Endothelial cell of umbilical vein (primary cell): ENCODE results near the gene SPATA6L. TPM values are rescaled to one million over a fixed set of nuclear protein-coding genes. Genes with fewer than 3 reads are reported as not detected.

ENCODE experiments used
- BruUV-seq: library from RNA; stranded (reverse); fragments of 400-500 nt; replicated peaks from 2 replicates; lab custom pipeline; 2021; lab: Mats Ljungman, UMichigan
- CTCF ChIA-PET: fragments of 300-600, 350-600 bp; sonication (Branson Sonifier 250); formaldehyde crosslinking; loops from one replicate; lab custom pipeline; 2021; ENCODE audit warnings: antibody characterized with exemption, inconsistent platforms; lab: Charles Lee
- POLR2A ChIA-PET: fragments of 300-600, 350-600 bp; sonication (Branson Sonifier 250); formaldehyde crosslinking; loops from one replicate; lab custom pipeline; 2021; ENCODE audit warnings: antibody characterized with exemption, inconsistent platforms; lab: Charles Lee
- DNase-seq: peaks from one replicate; pipeline ENCODE4 v3.0.0-alpha.2; 2011; ENCODE audit warnings: low read depth, low spot score
- FAIRE-seq: peaks from 2 replicates; lab custom pipeline; 2011; peaks lifted over from hg19 to GRCh38; lab: Jason Lieb, UNC
- H2AFZ ChIP-seq: 2 replicates; pipeline ENCODE4 v1.6.0; 2012; ENCODE audit warnings: low read depth, low read length, control low read depth, inconsistent platforms
- H3K27ac ChIP-seq: 2 replicates; pipeline ENCODE4 v1.5.1; 2011; ENCODE audit warnings: low read depth, mild to moderate bottlenecking, control low read depth, low read length, moderate library complexity; ENCODE audit not compliant: insufficient read depth
- H3K27me3 ChIP-seq, 2 experiments: 2 replicates each; pipeline versions ENCODE4 v1.6.0 to v1.6.1; 2011; ENCODE audit warnings: low read length in 2 of 2, mixed read lengths in 1 of 2; ENCODE audit not compliant: control insufficient read depth in 2 of 2, insufficient read depth in 2 of 2
- H3K36me3 ChIP-seq, 2 experiments: 2 replicates in 1 of 2; 3 replicates in 1 of 2; pipeline ENCODE4 v1.5.1; 2011; ENCODE audit warnings: low read length in 2 of 2, mild to moderate bottlenecking in 1 of 2, moderate library complexity in 1 of 2; ENCODE audit not compliant: control insufficient read depth in 2 of 2, insufficient read depth in 2 of 2; ENCODE audit errors: extremely low read depth in 1 of 2
- H3K4me1 ChIP-seq: 3 replicates; pipeline ENCODE4 v1.5.1; 2011; ENCODE audit warnings: mild to moderate bottlenecking, low read length; ENCODE audit not compliant: control insufficient read depth, insufficient read depth; ENCODE audit errors: extremely low read depth
- H3K4me2 ChIP-seq: 2 replicates; pipeline ENCODE4 v1.6.1; 2011; ENCODE audit warnings: low read length, control low read depth, mixed read lengths; ENCODE audit not compliant: insufficient read depth
- H3K4me3 ChIP-seq, 3 experiments: fragments of 200-600 bp in 1 of 3; sonication (generic), shearing (Covaris generic) in 1 of 3; replicated peaks in 1 of 3; 2 replicates each; pipeline ENCODE4 v1.5.1; 2011 to 2016; ENCODE audit warnings: control low read depth in 3 of 3, low read length in 3 of 3, mild to moderate bottlenecking in 2 of 3, inconsistent platforms in 1 of 3, low read depth in 1 of 3, moderate library complexity in 1 of 3; ENCODE audit not compliant: insufficient read depth in 1 of 3
- H3K79me2 ChIP-seq: 2 replicates; pipeline ENCODE4 v1.6.0; 2012; ENCODE audit warnings: low read length, inconsistent platforms; ENCODE audit not compliant: control insufficient read depth, insufficient read depth
- H3K9ac ChIP-seq: replicated peaks from 2 replicates; pipeline ENCODE3; 2011; ENCODE audit warnings: low read length, control low read depth; ENCODE audit not compliant: insufficient read depth; ENCODE audit errors: extremely low read depth
- H3K9me1 ChIP-seq: replicated peaks from 3 replicates; pipeline ENCODE4 v1.6.0; 2011; ENCODE audit warnings: mild to moderate bottlenecking, low read length; ENCODE audit not compliant: control insufficient read depth, insufficient read depth; ENCODE audit errors: extremely low read depth
- H3K9me3 ChIP-seq: replicated peaks from 2 replicates; pipeline ENCODE4 v1.5.1; 2012; ENCODE audit warnings: low read length, inconsistent platforms; ENCODE audit not compliant: control insufficient read depth, insufficient read depth
- H4K20me1 ChIP-seq: replicated peaks from 2 replicates; pipeline ENCODE3; 2011; ENCODE audit warnings: mild to moderate bottlenecking, low read length; ENCODE audit not compliant: control insufficient read depth, insufficient read depth; ENCODE audit errors: extremely low read depth
- EZH2 ChIP-seq: IDR thresholded peaks from 2 replicates; pipeline ENCODE4 v1.6.1; 2012; ENCODE audit warnings: borderline replicate concordance, low read depth, mild to moderate bottlenecking, moderate library complexity, low read length, inconsistent platforms; ENCODE audit not compliant: severe bottlenecking
- FOS ChIP-seq: IDR thresholded peaks from 2 replicates; pipeline ENCODE4 v1.6.1; 2011; ENCODE audit warnings: mild to moderate bottlenecking, low read length, moderate library complexity, borderline replicate concordance; ENCODE audit not compliant: insufficient read depth
- GATA2 ChIP-seq: IDR thresholded peaks from 2 replicates; pipeline ENCODE4 v1.7.0; 2011; ENCODE audit warnings: low read depth, mild to moderate bottlenecking, moderate library complexity, mixed read lengths, low read length; ENCODE audit not compliant: insufficient read length, insufficient read depth
- JUN ChIP-seq: IDR thresholded peaks from 2 replicates; pipeline ENCODE4 v1.6.1; 2011; ENCODE audit warnings: borderline replicate concordance, low read depth; ENCODE audit not compliant: insufficient read length, insufficient read depth
- MYC ChIP-seq: IDR thresholded peaks from one replicate; pipeline ENCODE4 v1.6.1; 2011; ENCODE audit warnings: mild to moderate bottlenecking, low read depth, low read length
- POLR2A ChIP-seq: IDR thresholded peaks from 2 replicates; pipeline ENCODE4 v1.6.1; 2012; ENCODE audit warnings: low read depth, mild to moderate bottlenecking, control low read depth, low read length
- POLR2AphosphoS5 ChIP-seq: IDR thresholded peaks from 2 replicates; pipeline ENCODE4 v1.6.1; 2012; ENCODE audit warnings: low read depth, mild to moderate bottlenecking, control low read depth, low read length, moderate library complexity; ENCODE audit not compliant: insufficient read depth
- dilution Hi-C: fragments of 300-500 bp; cut with MboI; formaldehyde crosslinking; loops from one replicate; pipeline ENCODE4 v1.15.0; 2019; ENCODE audit warnings: low sequenced_read_pairs; ENCODE audit not compliant: extremely low pct_ligation_motif_present
- intact Hi-C: fragments of 100-400 bp; cut with micrococcal nuclease; formaldehyde crosslinking; loops from one replicate; pipeline ENCODE4 v1.10.0; 2022
- polyA plus RNA-seq, 4 experiments: library from polyadenylated mRNA; depleted of rRNA in 3 of 4; stranded (reverse) in 3 of 4; unstranded in 1 of 4; fragments of >200 nt; gene quantifications; 2 replicates each; pipeline versions ENCODE4 v1.2.1 to v1.2.3, GENCODE V29; 2011 to 2012; ENCODE audit warnings: missing spikeins in 1 of 4
- total RNA-seq: library from RNA; stranded (reverse); gene quantifications from 2 replicates; pipeline ENCODE4 v1.2.3, GENCODE V29; 2021
- TF ChIP-seq, protein P1 (sequence below): IDR thresholded peaks from 2 replicates; pipeline ENCODE4 v1.6.1; 2011; ENCODE audit not compliant: insufficient read depth, insufficient read length
- TF ChIP-seq, protein P2 (sequence below), 2 donors: IDR thresholded peaks; 1 replicate in 1 of 2; 2 replicates in 1 of 2; pipeline ENCODE4 v1.5.1; 2011; ENCODE audit warnings: low read length in 2 of 2, mild to moderate bottlenecking in 2 of 2, moderate library complexity in 2 of 2, control low read depth in 1 of 2, inconsistent platforms in 1 of 2, low read depth in 1 of 2; ENCODE audit not compliant: insufficient read depth in 1 of 2; ENCODE audit errors: extremely low read depth in 1 of 2

Gene SPATA6L
- total and polyA plus RNA-seq, 2 donors (not counting 3 experiments of a cell fraction or from before 2014, with no cell fraction given) = 0.40 to 1.5 TPM

DNA sequence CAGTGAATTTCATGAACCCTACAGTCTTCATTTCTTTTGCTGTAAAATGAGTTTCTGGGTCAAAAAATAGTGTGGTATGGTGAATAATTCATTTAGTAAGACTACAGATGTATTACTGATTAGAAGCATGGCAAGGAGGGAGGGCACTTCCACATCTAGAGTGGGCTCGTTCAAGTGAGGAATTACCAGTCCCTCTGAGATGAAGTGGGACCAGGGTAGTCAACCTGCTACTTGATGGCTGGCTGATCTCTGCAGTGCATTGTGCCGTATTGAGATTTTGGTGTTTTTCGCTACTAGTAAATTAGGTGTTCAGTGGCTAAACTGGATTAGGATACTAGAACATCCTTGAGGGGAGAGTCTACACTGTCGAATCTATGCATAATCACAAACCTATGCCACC is 23.9 kb upstream of the SPATA6L start:
- CTCF ChIA-PET = no interaction called here

DNA sequence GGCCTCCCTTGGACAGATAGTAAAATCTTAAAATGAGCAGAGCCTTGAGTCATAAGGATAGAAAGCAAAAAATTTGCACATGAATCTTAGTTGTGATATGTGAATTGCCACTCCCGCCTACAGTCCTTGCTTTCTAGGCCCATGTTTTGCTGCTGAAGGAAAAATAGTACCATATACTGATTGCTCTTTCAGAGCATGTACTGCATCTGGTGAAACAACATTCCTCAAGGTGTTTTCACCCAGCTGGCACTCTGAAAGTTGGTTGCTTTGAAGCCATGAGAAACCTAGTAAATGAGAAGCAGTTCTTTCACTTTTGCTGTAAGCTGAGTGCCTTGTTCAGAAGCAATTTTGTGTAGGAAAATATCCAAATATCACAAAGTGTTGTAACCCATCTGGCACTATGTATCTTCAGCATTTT is 23.4 kb upstream of the SPATA6L start:
- Histone ChIP-seq H4K20me1 (no peaks in the 10 kb centered on the region), H3K9me3 (no peaks in the 10 kb centered on the region), H3K79me2 (peaks cover 2% of the 10 kb centered on the region), H3K27me3 (no peaks in the 10 kb centered on the region), H3K36me3 (peaks cover 0 to 3% of the 10 kb centered on the region in 2 experiments), H3K9me1 (no peaks in the 10 kb centered on the region), H3K9ac (no peak overlapping the region), H3K4me2 (no peak overlapping the region), H2AFZ (no peak overlapping the region), H3K4me3 (no peak overlapping the region), H3K27ac (no peak overlapping the region), H3K4me1 (no peaks in the 10 kb centered on the region)
- FAIRE-seq = no peak
- BruUV-seq = no TSS peak
- TF ChIP-seq MYC = no peak
- TF ChIP-seq, protein P1, sequence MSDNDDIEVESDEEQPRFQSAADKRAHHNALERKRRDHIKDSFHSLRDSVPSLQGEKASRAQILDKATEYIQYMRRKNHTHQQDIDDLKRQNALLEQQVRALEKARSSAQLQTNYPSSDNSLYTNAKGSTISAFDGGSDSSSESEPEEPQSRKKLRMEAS = no peak
- no peak for TF ChIP-seq FOS
- TF ChIP-seq, protein P2, sequence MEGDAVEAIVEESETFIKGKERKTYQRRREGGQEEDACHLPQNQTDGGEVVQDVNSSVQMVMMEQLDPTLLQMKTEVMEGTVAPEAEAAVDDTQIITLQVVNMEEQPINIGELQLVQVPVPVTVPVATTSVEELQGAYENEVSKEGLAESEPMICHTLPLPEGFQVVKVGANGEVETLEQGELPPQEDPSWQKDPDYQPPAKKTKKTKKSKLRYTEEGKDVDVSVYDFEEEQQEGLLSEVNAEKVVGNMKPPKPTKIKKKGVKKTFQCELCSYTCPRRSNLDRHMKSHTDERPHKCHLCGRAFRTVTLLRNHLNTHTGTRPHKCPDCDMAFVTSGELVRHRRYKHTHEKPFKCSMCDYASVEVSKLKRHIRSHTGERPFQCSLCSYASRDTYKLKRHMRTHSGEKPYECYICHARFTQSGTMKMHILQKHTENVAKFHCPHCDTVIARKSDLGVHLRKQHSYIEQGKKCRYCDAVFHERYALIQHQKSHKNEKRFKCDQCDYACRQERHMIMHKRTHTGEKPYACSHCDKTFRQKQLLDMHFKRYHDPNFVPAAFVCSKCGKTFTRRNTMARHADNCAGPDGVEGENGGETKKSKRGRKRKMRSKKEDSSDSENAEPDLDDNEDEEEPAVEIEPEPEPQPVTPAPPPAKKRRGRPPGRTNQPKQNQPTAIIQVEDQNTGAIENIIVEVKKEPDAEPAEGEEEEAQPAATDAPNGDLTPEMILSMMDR (IDR thresholded peaks at IDR 0.05; ENCODE audit: extremely low read depth in 1 of 2, insufficient read depth in 1 of 2, low read depth in 1 of 2, low read length in 2 of 2) = no peak
- no peak for TF ChIP-seq GATA2
- no peak for TF ChIP-seq JUN
- no peak for TF ChIP-seq POLR2A
- no peak for TF ChIP-seq POLR2AphosphoS5
- TF ChIP-seq EZH2 = no peak
- DNase-seq = no peak
- intact Hi-C loops = no loop called here
- dilution Hi-C loops = no loop called here
- ChIA-PET CTCF (no interaction called here), POLR2A (no interaction called here)

More for the DNA sequence above, 23.9 kb upstream of the SPATA6L start:
- POLR2A ChIA-PET = no interaction called here
- Histone ChIP-seq H3K4me3 (no peak overlapping the region), H3K4me2 (no peak overlapping the region), H3K27me3 (no peaks in the 10 kb centered on the region), H4K20me1 (no peaks in the 10 kb centered on the region), H3K9ac (no peak overlapping the region), H3K9me3 (no peaks in the 10 kb centered on the region), H3K27ac (no peak overlapping the region), H3K9me1 (no peaks in the 10 kb centered on the region), H3K4me1 (no peaks in the 10 kb centered on the region), H3K79me2 (peaks cover 2% of the 10 kb centered on the region), H2AFZ (no peak overlapping the region), H3K36me3 (no peaks in the 10 kb centered on the region)
- FAIRE-seq = no peak
- DNase-seq = no peak
- dilution Hi-C loops (no loop called here), intact Hi-C loops (no loop called here)
- no TSS peak for BruUV-seq
- TF ChIP-seq, protein P2 (IDR thresholded peaks at IDR 0.05; ENCODE audit: extremely low read depth in 1 of 2, insufficient read depth in 1 of 2, low read depth in 1 of 2, low read length in 2 of 2) = no peak
- no peak for TF ChIP-seq MYC
- TF ChIP-seq GATA2 = no peak
- TF ChIP-seq, protein P1 = no peak
- no peak for TF ChIP-seq EZH2
